Kidney tubule cell (primary cell): ENCODE data around the gene ASAH2.
"Not testable (repeated sequence)": the region's sequence is repeated elsewhere in the genome, so short reads cannot be mapped to it uniquely, and the experiment has no call there.

Experiments
- DNase-seq: peaks from one replicate; pipeline ENCODE4 v3.0.0-alpha.2; 2018; ENCODE audit warnings: low spot score

ASAH2 gene

DNA sequence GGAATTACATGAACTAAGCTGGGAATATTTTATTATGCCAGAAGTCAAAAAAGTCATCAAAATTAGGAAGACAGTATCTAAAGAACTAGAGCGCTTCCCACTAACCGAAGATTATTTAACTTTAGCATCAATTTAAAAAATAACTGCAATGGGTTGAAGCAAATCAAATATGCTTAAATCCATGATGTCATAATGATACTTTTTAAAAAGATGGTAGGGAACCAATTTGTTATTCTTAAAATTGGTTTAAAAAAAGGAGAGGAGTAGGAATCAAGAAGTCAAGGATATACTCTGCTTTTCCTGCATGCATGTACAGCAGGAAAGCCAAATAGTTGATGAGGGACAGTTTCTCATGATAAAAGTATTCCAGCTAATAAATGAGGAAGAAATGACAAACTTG, 3.2 kb upstream of the ASAH2 start:
- DNase-seq = no peak

DNA sequence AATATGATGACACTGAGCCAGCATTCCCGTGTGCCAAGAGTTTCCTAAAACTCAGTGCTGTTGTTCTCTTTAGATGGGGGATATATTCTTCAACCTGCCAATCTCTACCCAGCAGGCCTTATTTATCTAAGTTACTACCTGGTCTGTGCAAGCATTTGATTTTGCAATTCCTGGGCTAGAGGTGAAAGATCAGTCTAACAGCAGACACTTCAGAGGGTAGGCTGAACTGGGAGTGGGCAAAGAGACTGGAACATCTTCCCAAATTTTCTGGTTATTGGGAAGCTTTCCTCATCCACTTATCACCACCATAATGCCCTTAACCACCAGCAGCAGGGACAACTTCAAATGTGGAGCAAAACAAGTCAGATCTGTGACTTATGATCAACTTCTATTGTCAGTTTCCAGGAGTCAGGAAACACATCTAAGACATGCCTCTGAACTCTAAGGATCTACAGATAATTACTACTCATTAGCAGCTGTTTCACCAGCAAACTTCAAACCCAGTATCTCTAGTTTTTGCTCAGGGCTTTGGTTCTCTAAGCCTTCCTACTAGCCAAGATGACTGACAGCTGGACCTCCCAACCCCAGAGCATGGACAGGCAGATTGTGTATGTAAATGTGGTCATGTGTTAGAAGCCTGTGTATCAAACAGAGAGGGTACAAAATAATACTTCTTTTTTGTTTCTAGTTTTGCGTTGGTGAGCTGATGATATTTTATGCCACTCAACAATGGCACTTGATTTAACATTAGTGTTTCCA, 1.0 kb downstream of the ASAH2 start:
- no peak for DNase-seq

DNA sequence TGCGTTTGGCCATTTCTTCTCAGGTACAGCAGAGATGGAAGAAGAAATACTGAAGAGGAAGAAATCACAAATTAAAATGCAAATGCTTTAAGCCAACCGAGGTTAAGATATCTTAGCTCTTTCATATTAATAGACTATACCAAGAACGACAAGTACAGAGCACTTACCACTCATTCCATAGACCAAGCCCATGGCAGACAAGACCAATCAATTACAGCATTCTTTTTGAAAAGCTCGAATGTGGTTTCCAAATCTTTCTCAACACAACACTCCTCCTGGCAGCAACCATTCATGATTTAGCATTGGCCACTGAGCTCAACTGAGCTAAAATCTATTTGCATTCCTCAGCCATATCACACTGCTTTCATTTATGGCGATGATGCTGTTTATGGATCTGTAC, 2.7 kb downstream of the ASAH2 start:
- DNase-seq = no peak

DNA sequence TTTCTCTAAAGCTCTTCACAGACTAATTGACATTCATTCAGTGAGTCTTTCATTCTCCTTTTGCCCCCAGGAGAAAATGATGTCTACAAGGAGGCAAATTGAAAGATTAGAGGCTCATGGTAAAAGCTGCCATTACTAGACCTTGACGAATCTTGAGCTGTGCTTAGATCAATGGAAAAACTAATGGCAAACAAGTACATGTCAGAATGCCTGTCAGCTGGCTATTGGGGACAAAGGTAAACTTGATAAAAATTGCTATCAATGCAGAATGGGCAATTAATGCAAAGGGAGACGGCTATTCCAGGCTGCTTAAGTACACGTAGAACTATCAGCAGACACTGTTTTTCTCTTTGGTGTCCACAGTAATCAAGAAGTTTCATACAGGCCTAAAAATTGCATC, 3.3 kb downstream of the ASAH2 start:
- DNase-seq = no peak

DNA sequence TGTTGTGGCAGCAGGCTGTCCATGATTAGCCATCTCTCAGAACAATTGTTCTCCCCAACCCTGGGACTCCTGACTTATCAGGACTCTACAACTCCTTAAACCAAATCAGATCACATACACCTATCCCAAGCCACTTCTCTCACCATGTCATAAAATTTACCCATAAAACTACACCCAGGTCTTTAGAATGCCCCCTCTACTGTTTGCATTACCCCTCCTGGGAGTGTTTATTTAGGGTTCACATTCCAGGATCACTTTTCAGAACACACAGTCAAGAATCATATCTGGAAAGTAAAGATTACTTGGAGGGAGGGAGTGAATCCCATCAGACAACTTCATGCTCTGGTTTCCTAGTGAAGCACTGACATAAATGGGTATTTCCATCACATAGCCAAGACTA, 7.1 kb downstream of the ASAH2 start:
- DNase-seq = no peak

DNA sequence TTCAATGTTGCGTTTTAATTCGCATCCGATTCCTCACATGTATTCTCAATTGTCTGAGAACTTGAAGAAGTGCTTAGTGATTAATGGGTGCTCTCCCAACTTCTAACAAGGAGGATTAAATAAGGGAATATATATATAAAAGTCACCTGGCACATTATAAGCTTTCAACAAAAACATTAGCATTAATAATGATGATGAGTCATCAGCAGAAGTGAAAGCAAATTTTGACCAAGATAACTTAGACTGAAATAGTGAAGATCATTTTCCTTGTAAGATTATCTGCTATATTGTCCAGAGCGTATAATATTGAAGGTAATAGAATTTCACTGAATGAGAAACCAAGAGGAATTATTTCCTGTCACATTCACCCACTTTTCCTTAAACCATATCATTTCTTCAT, 8.5 kb downstream of the ASAH2 start:
- DNase-seq = no peak

DNA sequence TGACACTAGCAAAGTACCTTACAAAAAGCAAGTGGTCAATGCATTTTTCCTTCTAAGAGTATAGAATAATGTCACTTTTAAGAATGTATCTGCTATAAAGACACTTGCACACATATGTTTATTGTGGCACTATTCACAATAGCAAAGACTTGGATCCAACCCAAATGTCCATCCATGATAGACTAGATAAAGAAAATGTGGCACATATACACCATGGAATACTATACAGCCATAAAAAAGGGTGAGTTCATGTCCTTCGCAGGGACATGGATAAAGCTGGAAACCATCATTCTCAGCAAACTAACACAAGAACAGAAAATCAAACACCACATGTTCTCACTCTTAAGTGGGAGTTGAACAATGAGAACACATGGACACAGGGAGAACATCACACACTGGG, 9.8 kb downstream of the ASAH2 start:
- not testable (repeated sequence) for DNase-seq

DNA sequence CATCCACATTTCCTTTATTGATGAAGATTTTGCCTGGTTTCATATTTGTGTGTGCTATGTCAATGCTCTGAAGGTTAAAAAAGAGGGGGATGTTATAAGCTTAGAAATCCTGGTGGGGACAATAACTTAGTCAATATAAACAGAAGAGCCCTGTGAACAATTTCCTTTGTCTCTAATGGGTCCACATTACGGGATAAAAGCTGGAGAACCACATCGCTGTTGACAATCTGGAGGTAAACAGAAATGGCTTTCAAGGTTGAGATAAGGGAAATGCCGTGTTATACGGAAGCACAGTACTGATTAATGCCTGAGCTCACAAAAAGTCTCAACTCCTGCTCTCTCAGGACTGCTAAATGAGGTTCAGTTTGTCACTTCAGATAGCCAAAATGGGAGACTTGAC, 16.8 kb downstream of the ASAH2 start:
- no peak for DNase-seq

DNA sequence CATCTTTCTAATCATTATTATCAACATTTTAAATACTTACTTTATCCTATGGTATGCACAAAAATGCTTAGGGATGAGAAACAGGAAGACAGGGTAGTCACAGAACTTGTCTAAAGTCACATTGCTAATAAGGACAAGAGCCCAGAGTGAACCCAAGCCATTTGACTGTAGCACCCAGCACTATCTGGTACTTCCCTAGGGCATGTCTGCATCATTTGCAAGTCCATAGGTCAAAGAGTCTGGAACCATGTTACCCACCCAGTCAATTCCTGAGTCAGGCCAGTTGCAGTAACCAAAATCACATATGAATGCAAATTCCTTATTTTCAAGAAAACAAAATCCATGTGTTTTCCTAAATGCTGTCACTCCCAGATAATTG, 19.1 kb downstream of the ASAH2 start:
- DNase-seq = no peak

DNA sequence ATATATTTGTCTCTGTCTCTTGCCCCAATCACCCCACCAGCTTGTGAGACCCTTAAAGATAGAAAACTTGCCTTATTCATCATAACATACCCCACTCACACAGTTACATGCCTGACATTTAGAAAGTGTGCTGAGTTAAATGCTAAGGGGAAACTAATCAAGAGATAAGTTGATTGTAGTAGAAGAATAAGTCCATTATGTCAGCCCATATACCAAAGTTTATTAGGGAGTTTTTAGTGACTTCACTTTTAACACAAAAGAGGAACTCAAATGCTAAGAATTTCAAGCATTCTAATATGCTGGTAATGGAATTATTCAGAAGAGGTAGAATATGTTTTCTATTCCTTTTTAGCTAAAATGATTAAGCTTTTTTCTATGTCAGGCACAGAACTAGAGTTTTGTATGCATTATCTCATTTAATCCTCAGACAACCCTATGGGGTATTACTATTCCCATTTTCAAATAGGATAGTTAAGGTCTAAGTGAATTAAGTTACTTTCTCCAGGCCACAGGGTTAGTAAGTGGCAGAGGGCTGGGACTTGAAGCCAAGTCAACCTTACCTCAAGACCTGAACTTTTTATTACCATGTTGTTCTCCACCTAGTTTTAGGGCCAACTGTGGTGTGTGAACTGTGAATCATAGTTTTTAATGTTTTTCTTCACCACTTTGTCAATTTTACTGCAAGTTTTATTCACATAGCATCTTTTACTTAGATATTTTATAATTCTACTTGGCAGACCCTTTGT, 19.6 kb downstream of the ASAH2 start:
- DNase-seq = no peak

DNA sequence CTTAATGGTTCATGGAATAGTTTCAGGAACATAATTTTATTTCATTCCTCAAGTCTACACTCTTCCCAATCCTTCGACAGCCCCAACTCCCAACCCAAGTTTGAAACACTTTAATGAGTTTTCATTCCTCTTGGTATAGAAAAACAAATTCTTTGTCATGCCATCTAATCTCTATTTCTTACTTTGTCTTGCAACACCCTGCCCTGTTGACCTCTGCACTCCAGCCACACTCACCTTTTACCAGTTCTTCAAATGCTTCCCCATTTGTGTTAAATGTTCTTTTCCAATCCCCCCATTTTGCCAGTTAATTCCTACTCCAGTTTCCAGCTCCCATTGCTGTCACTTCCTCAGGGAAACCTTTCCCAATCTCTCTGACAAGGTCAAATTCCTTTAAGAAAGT, 21.9 kb downstream of the ASAH2 start:
- DNase-seq = no peak

DNA sequence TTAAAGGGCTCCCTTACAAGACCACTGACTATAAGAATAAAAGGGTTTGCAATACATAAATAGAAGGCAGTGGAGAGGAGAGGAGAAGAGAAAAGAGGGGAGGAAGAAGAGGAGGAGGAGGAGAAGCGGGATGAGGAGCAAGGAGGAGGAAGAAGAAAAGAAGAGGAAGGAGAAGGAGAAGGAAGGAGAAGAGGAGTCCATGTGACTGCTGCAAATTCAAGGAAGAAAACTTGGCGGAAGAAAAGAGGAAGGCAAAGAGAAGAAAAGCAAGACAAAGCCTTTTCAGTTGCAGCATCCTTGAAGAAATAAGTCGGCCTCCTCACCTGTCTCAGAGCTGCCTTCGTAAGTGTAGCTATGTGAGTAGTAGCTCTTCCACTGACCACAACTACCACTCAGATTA, 22.6 kb downstream of the ASAH2 start:
- DNase-seq = no peak

DNA sequence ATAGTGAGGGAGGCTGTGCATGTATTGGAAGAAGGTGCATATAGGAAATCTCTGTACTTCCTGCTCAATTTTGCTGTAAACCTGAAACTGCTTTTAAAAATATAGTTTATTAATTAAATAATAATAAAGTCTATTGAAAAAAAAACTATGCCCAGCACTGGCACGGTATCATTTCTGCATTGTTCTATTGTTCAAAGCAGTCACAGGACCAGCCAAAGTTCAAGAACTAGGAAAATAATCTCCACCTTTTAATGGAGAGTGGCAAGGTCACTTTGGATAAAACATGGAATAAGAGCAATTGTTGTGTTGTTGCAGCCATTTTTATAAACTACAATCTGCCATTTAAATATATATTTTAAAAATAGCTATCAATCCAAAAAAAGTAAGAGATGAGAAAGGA, 24.7 kb downstream of the ASAH2 start:
- DNase-seq = no peak

DNA sequence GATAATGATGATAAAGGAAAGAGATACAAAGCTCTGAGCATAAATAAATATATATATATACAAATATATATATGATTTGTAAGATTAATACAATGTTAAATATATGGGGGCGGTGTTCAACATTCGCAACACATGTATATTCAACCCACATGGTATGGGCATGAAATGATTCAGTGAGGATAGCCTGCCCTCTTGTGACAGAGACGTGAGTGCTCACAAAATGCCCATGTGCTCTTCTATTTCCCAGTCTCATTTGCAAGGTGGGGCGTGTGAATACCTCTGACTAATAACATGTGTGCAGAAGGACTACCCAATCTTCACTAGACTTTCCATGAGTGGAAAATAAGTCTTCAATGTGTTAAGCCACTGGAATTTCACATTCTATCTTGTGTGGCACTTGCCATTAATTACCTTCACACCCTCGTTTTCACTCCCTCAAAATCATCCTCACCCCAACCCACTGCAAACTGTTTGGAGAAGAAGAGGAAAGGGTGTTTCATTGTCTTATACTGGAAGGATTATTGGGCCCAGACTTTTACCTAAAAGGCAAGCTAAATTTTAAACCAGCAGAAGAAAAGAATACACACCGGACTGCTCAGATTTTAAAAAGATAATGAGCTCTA, 26.9 kb downstream of the ASAH2 start:
- peak; percentile 65 for DNase-seq

DNA sequence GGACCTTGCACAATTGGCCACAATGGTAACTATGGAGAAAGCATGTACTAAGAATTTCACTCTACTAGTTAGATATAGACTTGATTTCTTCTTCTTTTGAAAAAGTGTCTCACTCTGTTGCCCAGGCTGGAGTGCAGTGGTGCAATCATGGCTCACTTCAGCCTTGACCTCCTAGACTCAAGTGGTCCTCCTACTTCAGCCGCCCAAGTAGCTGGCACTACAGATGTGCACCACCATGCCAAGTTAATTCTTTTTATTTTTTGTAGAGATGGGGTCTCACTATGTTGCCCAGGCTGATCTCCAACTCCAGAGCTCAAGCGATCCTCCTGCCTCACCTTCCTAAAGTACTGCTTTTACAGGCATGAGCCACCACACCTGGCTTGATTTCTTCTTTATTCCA, 29.1 kb downstream of the ASAH2 start:
- DNase-seq = no peak

DNA sequence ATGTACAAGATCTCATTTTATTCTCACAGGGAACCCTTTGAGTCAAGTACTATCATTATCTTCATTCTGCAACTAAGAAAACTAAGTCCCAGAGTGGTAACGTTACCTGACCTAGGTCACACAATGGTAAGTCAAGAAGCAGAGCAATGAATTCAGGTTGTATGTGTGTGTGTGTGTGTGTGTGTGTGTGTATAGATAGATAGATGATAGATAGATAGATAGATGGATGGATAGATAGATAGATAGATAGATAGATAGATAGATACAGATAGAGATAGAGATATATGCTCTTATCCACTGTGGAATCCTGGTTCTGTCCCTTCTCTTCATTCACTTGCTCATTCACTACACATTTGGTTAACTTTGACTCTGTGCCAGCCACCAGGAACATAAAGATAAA, 29.8 kb downstream of the ASAH2 start:
- no peak for DNase-seq

DNA sequence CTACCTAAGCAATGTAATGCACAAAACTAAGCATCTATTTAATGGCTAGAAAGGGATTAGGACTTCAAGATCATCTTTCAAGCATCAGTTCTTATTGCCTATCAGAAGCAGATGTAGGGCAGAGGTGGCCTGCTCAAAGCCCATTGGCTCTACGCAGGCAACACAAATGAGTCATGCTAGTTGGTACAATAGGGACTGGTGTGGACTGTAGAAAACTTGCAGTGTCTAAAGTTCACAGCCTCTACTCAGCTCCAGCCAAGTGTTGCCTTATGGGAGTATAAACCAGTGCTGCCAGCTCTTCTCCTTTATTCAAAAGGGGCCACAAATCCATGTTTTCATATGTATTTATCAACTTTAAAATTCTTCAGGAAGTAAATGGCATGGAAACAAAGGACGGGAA, 31.7 kb downstream of the ASAH2 start:
- DNase-seq = no peak

DNA sequence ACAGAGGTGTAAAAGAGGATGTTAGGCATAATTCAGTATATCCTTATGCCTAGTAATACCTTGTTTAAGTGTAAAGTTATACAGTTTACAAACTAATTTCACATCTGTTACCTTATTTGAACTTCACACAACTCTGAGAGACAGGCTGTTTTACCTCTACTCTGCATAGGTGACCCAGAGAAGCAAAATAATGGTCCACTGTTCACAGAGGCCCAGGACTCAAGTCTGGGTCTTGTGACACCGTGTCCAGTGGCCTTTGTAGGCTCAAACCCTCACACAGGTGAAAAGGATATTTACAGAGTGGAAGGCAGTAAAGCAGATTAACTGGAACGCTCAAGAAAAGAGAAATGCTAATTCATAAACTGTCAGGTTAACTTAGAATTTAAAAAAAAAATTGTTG, 32.1 kb downstream of the ASAH2 start:
- DNase-seq = no peak

DNA sequence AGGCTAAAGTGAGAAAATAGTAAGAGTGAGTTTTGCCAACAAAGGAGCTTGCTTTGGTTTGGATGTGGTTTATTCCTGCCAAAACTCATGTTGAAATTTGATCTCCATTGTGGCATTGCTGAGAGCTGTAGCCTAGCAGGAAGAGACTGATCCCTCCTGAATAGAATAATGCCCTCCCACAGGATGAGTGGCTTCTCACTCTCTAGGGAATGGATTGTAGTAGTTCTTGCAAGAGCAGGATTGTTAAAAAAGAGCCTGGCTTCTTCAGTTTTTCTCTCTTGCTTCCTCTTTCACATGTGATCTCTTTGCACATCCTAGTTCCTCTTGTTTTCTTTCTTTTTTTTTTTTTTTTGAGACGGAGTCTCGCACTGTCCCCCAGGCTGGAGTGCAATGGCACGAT, 34.4 kb downstream of the ASAH2 start:
- no peak for DNase-seq

DNA sequence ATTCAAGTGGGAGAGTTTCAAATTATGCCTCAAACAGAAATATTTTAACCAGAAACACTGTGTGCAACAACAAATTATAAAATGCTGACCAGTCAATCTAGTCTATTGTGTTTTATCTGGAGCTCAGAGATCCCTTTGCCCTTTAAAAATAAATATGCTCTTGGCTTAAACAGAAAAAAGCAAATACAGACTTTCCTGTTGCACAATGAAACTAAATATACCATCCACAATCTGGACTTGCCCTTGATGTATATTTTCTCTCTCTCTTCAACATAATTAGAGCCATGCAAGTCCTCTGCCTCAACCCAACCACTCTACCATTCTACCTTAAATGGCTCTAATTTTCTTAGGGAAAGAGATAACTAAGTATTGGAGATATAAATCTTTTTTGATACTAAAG, 34.9 kb downstream of the ASAH2 start:
- no peak for DNase-seq

DNA sequence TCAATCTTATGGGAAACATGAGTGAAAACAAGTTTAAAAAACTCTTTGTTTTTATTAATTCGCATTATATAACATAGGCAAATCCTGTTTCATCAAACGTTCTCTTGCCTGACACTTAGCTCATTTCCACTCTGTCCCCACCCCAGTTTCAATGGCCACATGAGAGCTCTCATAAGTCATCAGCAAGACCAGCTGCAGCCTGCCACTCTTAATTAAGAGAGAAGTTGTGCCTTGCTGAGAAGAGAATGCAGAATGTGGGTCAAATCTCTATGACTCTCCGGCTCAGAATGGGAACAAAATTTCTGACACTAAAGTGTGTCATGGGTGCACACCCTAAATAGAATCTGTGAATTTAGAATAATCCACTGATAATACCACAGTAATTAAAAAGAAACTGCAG, 39.6 kb downstream of the ASAH2 start:
- DNase-seq = no peak

DNA sequence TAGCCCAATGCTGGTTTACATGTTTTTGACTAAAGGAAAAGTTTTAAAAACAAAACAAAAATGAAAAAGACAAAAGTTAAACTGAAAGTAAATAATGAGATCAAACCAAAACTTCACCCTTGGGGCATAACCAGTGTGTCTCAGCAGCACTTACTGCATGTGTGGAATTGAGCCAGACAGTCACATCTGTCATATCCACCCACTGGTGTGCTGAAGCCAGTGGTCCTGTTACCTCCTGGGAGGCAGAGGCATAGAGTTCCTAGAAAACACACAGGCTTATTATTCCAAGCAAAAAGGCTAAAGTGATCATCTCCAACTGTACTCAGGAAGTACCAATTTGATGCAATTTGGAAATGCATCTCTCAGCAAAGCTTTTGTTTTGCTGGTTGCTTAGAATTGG, 40.4 kb downstream of the ASAH2 start:
- no peak for DNase-seq
